DND-41 (cell line): ENCODE results near the gene ERVMER34-1.

Source experiments
- ATAC-seq: fragments of 200-7000 bp; cut with Tn5 transposase; 3 replicates; pipeline ENCODE4 v1.9.1; 2021; ENCODE audit warnings: low read depth; ENCODE audit not compliant: insufficient read depth
- DNase-seq: peaks from one replicate; pipeline ENCODE4 v3.0.0-alpha.2; 2020
- H2AFZ ChIP-seq: 2 replicates; pipeline ENCODE4 v1.6.0; 2012; ENCODE audit warnings: low read depth, low read length
- H3K27ac ChIP-seq: 2 replicates; pipeline ENCODE4 v1.5.1; 2012; ENCODE audit warnings: low read length, inconsistent platforms
- H3K27me3 ChIP-seq: fragments of 200-600 bp; sonication (generic); 2 replicates; pipeline ENCODE4 v1.6.0; 2012; ENCODE audit warnings: low read length, mild to moderate bottlenecking, inconsistent platforms; ENCODE audit not compliant: insufficient read depth, poor library complexity
- H3K36me3 ChIP-seq: 2 replicates; pipeline ENCODE4 v1.5.1; 2012; ENCODE audit warnings: low read length, inconsistent platforms; ENCODE audit not compliant: insufficient read depth
- H3K4me1 ChIP-seq: 2 replicates; pipeline ENCODE4 v1.5.1; 2012; ENCODE audit warnings: mild to moderate bottlenecking, low read length; ENCODE audit not compliant: insufficient read depth
- H3K4me2 ChIP-seq: 2 replicates; pipeline ENCODE4 v1.6.0; 2012; ENCODE audit warnings: mild to moderate bottlenecking, moderate library complexity, low read length, inconsistent platforms; ENCODE audit not compliant: insufficient read depth
- H3K4me3 ChIP-seq, 2 experiments: fragments of 200-600 bp in 1 of 2; shearing (Covaris generic) in 1 of 2; 2 replicates each; pipeline ENCODE4 v1.5.1; 2012 to 2016; ENCODE audit warnings: inconsistent platforms in 2 of 2, low read length in 2 of 2, mild to moderate bottlenecking in 2 of 2, low read depth in 1 of 2, moderate library complexity in 1 of 2
- H3K79me2 ChIP-seq: 2 replicates; pipeline ENCODE4 v1.6.0; 2012; ENCODE audit warnings: low read length, inconsistent platforms; ENCODE audit not compliant: insufficient read depth
- H3K9ac ChIP-seq: 2 replicates; pipeline ENCODE4 v1.6.0; 2012; ENCODE audit warnings: low read depth, mild to moderate bottlenecking, inconsistent platforms, low read length, moderate library complexity
- H3K9me3 ChIP-seq: 2 replicates; pipeline ENCODE4 v1.5.1; 2012; ENCODE audit warnings: low read length, moderate library complexity, mild to moderate bottlenecking, inconsistent platforms; ENCODE audit not compliant: insufficient read depth, severe bottlenecking
- H4K20me1 ChIP-seq: 2 replicates; pipeline ENCODE4 v1.6.0; 2012; ENCODE audit warnings: low read length; ENCODE audit not compliant: insufficient read depth
- CTCF ChIP-seq: IDR thresholded peaks from 2 replicates; pipeline ENCODE4 v1.5.1; 2012; ENCODE audit warnings: borderline replicate concordance, low read length, moderate library complexity, mild to moderate bottlenecking; ENCODE audit not compliant: poor library complexity, severe bottlenecking; ENCODE audit errors: extremely low read depth
- EZH2 ChIP-seq: IDR thresholded peaks from 3 replicates; pipeline ENCODE4 v1.6.1; 2012; ENCODE audit warnings: borderline replicate concordance, low read depth, mild to moderate bottlenecking, moderate library complexity, low read length, inconsistent platforms; ENCODE audit not compliant: severe bottlenecking

ERVMER34-1 gene

GRCh38 chr4:52743444-52744019 is 7.7 kb downstream of the ERVMER34-1 start:
- no peak for TF ChIP-seq EZH2
- no peak for TF ChIP-seq CTCF

GRCh38 chr4:52729586-52729985 is 21.6 kb downstream of the ERVMER34-1 start:
- no peak for ATAC-seq
- TF ChIP-seq EZH2 (no peak), CTCF (no peak)

More at GRCh38 chr4:52743444-52744019, 7.7 kb downstream of the ERVMER34-1 start:
- Histone ChIP-seq H3K9me3 (no peaks in the 10 kb centered on the region), H2AFZ (no peak overlapping the region), H3K79me2 (no peaks in the 10 kb centered on the region), H3K4me3 (no peak overlapping the region), H3K27ac (no peak overlapping the region), H3K36me3 (no peaks in the 10 kb centered on the region), H3K9ac (no peak overlapping the region), H3K27me3 (no peaks in the 10 kb centered on the region), H4K20me1 (no peaks in the 10 kb centered on the region), H3K4me2 (no peak overlapping the region), H3K4me1 (no peaks in the 10 kb centered on the region)
- no peak for DNase-seq
- ATAC-seq: no peak

GRCh38 chr4:52728691-52729240 is 22.5 kb downstream of the ERVMER34-1 start:
- H3K4me3 ChIP-seq: no peak overlapping the region
- no peak for ATAC-seq
- H4K20me1 ChIP-seq: no peaks in the 10 kb centered on the region
- H3K9ac ChIP-seq: no peak overlapping the region
- H3K27ac ChIP-seq: no peak overlapping the region
- H3K79me2 ChIP-seq: no peaks in the 10 kb centered on the region
- H2AFZ ChIP-seq: no peak overlapping the region
- H3K27me3 ChIP-seq: no peaks in the 10 kb centered on the region
- no peaks in the 10 kb centered on the region for H3K4me1 ChIP-seq
- H3K36me3 ChIP-seq: no peaks in the 10 kb centered on the region
- TF ChIP-seq CTCF: no peak
- no peak for TF ChIP-seq EZH2
- H3K9me3 ChIP-seq: no peaks in the 10 kb centered on the region
- DNase-seq: no peak
- H3K4me2 ChIP-seq: no peak overlapping the region

More at GRCh38 chr4:52729586-52729985, 21.6 kb downstream of the ERVMER34-1 start:
- Histone ChIP-seq H3K4me2 (no peak overlapping the region), H4K20me1 (no peaks in the 10 kb centered on the region), H3K9ac (no peak overlapping the region), H3K36me3 (no peaks in the 10 kb centered on the region), H3K4me1 (no peaks in the 10 kb centered on the region), H3K27me3 (no peaks in the 10 kb centered on the region), H3K4me3 (no peak overlapping the region), H3K79me2 (no peaks in the 10 kb centered on the region), H3K9me3 (no peaks in the 10 kb centered on the region), H3K27ac (no peak overlapping the region), H2AFZ (no peak overlapping the region)
- DNase-seq: no peak
